ENCODE data around the gene PEX6.

The PEX6 gene

DNA sequence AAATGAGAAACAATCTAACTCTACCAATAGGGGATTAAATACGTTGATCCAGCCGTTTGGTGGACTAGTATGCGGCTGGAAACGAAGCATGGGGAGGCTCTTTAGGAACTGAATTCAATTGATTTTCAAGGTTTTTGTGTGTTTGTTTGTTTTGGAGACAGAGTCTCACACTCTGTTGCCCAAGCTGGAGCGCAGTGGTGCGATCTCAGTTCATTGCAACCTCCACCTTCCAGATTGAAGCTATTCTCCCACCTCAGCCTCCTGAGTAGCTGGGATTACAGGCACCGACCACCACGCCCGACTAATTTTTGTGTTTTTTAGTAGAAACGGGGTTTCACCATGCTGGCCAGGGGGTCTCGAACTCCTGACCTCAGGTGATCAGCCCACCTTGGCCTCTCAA lies 42.6 kb downstream of the PEX6 start:
- TF ChIP-seq CTCF (IDR thresholded peaks at IDR 0.05; ENCODE audit: low read depth, low read length, missing control alignments) = no peak

DNA sequence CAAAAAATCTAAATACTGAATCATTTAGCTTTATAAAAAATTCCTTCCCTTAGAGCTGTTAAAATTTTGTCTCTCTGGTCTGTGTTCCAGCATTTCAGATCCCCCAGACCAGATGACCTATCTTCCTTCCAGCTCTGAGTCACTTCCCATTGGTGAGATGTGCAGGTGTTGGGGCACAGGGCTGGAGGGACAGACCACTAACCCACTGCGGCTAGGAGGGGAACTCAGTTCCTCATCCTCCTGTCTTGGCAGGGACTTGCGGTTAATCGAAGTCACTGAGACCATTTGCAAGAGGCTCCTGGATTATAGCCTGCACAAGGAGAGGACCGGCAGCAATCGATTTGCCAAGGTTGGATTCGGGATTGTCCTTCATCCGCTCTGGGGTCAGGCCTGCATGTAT lies 43.7 kb downstream of the PEX6 start:
- TF ChIP-seq CTCF (IDR thresholded peaks at IDR 0.05; ENCODE audit: low read depth, low read length, missing control alignments) = no peak
- no peak for DNase-seq (ENCODE audit: extremely low read depth, low read depth)
- H3K4me3 ChIP-seq (replicated peaks; ENCODE audit: low read depth, low read length) = no peak overlapping the region

More for the DNA sequence above, 42.6 kb downstream of the PEX6 start:
- DNase-seq (ENCODE audit: extremely low read depth, low read depth) = no peak
- no peak overlapping the region for H3K4me3 ChIP-seq (replicated peaks; ENCODE audit: low read depth, low read length)

GRCh38 chr6:42933205-42933604 lies 45.8 kb downstream of the PEX6 start:
- no peak overlapping the region for H3K4me3 ChIP-seq (replicated peaks; ENCODE audit: low read depth, low read length)
- TF ChIP-seq CTCF (IDR thresholded peaks at IDR 0.05; ENCODE audit: low read depth, low read length, missing control alignments) = no peak
- no peak for DNase-seq (ENCODE audit: extremely low read depth, low read depth)

DNA sequence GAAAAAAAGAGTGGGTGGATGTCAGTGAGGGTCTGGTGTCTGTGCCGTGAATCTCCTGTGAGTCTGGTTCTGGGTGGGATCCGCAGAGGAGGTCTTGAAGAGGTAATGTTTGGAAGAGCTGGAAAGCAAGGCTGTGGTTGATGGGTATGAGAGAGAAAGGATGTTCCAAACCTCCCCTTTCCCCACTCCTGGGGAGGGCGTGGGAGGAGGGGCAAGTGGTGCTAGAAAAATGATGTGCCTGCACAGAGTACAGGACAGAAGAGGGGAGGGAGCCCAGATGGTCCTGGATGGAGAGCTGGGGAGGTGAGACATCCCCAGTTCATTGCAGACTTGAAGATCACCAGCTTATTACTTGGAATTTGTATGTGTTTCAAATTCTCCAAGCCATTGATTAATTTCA lies 46.6 kb downstream of the PEX6 start:
- TF ChIP-seq CTCF (IDR thresholded peaks at IDR 0.05; ENCODE audit: low read depth, low read length, missing control alignments) = no peak
- no peak for DNase-seq (ENCODE audit: extremely low read depth, low read depth)
- H3K4me3 ChIP-seq (replicated peaks; ENCODE audit: low read depth, low read length) = no peak overlapping the region

DNA sequence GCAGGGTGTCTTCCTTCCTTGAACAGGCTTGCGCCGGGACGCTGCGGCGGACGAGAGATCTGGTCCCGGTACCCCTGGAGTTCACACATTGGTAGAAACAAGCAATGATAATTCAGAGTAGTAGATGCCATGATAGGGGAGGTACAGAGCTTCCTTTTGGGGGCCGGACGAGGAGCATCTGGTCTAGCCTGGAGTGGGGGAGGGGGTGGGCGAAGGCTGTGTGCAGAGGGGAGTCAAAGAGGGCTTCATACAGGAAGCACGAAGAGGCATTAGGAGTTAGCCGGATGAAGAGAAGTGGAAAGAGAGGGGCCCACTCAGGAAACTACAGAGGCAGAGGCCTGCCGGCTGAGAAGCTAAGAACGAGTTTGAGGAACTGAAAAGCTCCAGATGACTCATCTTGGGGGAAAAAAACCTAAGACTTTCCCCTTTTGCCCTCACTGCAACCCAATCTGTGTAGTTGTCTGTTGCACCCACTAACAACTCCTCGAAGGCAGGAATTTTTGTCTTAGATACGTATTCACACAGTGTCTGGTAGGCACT lies 49.1 kb downstream of the PEX6 start:
- no peak for TF ChIP-seq CTCF (IDR thresholded peaks at IDR 0.05; ENCODE audit: low read depth, low read length, missing control alignments)
- peak overlapping the region; percentile 77 for H3K4me3 ChIP-seq (replicated peaks; ENCODE audit: low read depth, low read length)
- peak; percentile 32 for DNase-seq (ENCODE audit: extremely low read depth, low read depth)

GRCh38 chr6:42928986-42929820 lies 49.8 kb downstream of the PEX6 start, which contains the start of gene CNPY3:
Gene CNPY3 (plus strand): TSS chr6:42929480. CDS start chr6:42929571, 91 bp downstream.
- H3K4me3 ChIP-seq (replicated peaks; ENCODE audit: low read depth, low read length) = peak within 1 kb of the TSS; percentile 77
- DNase-seq (ENCODE audit: extremely low read depth, low read depth) = peak; percentile 98
- TF ChIP-seq CTCF (IDR thresholded peaks at IDR 0.05; ENCODE audit: low read depth, low read length, missing control alignments) = no peak

Data from HFF-Myc (cell line).